ENCODE measurements around the gene MUS81.

MUS81 gene

DNA sequence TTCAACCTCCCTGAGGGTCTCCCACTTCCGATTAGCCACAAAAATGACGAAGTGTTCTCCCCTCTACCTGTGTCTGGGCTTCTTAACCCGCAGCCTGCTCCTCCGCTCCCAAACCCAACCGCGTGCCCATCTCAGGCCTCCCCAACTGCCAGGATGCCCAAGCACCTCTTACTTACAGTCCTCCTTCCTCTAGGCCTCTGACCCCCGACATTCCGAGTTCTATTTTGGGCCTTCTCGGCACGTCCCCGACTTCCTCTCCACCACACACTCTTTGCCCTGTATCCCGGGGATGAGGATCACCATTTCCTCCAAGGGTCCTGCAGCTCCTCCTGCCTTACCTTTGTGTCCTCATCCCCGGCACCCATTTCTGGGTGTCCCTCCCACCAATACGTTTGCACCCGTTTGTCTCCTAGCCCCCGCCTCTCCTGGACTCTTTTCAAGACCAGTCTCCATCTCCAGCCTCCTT, 388 bp upstream of the MUS81 start:
- Mint-ChIP-seq H3K27ac (peak overlapping the region; percentile 79 to 92), H3K4me3 (peak overlapping the region; percentile 88 to 94), H3K9me3 (no peaks in the 10 kb centered on the region), H3K4me1 (ENCODE audit: low read depth in 2 of 2) (peaks cover 47 to 59% of the 10 kb centered on the region in 2 donors), H3K27me3 (no peaks in the 10 kb centered on the region), H3K36me3 (ENCODE audit: insufficient read depth) (peaks cover 78% of the 10 kb centered on the region)
- ATAC-seq (replicated peaks), result no peak
- peak in 1 of 3 experiments; percentile 38 for DNase-seq

- peaks cover 77% of the 10 kb centered on the region for H3K36me3 Mint-ChIP-seq (ENCODE audit: insufficient read depth)
These were observed 902 bp downstream of the MUS81 start for GRCh38 chr11:65861165-65861505.

GRCh38 chr11:65861533-65862183, 1.4 kb downstream of the MUS81 start:
- Mint-ChIP-seq H3K4me1 (ENCODE audit: low read depth in 2 of 2) (peaks cover 40 to 43% of the 10 kb centered on the region in 2 donors), H3K27ac (peak overlapping the region in 1 of 2 donors; percentile 92), H3K9me3 (no peaks in the 10 kb centered on the region), H3K27me3 (no peaks in the 10 kb centered on the region), H3K4me3 (peak overlapping the region; percentile 88 to 94), H3K36me3 (ENCODE audit: insufficient read depth) (peaks cover 76% of the 10 kb centered on the region)
- no peak for ATAC-seq (replicated peaks)
- DNase-seq, result no peak

More at GRCh38 chr11:65861165-65861505, 902 bp downstream of the MUS81 start:
- Mint-ChIP-seq H3K4me3 (peak overlapping the region; percentile 88 to 94), H3K4me1 (ENCODE audit: low read depth in 2 of 2) (peaks cover 45 to 49% of the 10 kb centered on the region in 2 donors), H3K27ac (peak overlapping the region; percentile 79 to 92), H3K9me3 (no peaks in the 10 kb centered on the region), H3K27me3 (no peaks in the 10 kb centered on the region)
- ATAC-seq (replicated peaks), result no peak
- DNase-seq, result no peak

DNA sequence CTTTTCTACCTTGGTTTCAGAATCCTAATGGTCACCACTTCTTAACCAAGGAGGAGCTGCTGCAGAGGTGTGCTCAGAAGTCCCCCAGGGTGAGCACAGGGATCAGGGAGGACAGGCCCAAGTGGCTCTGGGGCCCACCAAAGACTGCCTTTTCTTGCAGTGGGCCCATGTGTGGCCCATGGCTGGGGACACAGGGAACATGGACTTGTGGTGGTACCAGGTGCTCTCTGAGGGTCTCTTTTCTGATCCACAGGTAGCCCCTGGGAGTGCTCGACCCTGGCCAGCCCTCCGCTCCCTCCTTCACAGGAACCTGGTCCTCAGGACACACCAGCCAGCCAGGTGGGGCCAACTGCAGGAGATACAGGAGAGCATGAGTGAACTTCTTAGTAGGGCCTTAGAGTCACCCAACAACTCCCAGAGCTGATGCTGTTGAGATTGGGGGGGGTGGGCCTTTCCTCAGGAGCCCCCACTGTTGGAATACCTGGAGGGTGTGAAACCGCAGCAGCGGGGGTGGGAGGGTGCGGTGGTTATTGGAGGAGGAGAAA, 2.0 kb downstream of the MUS81 start:
- H3K9me3 Mint-ChIP-seq, result no peaks in the 10 kb centered on the region
- DNase-seq (no peak), ATAC-seq (replicated peaks) (no peak)
- peaks cover 72% of the 10 kb centered on the region for H3K36me3 Mint-ChIP-seq (ENCODE audit: insufficient read depth)
- H3K4me1 Mint-ChIP-seq (ENCODE audit: low read depth in 2 of 2), result peaks cover 37 to 46% of the 10 kb centered on the region in 2 donors
- peak overlapping the region in 1 of 2 donors; percentile 40 for H3K4me3 Mint-ChIP-seq
- H3K27ac Mint-ChIP-seq, result peak overlapping the region in 1 of 2 donors; percentile 69
- H3K27me3 Mint-ChIP-seq, result no peaks in the 10 kb centered on the region

GRCh38 chr11:65862941-65863888, 3.0 kb downstream of the MUS81 start:
- no peak for ATAC-seq (replicated peaks)
- peaks cover 62% of the 10 kb centered on the region for H3K36me3 Mint-ChIP-seq (ENCODE audit: insufficient read depth)
- no peaks in the 10 kb centered on the region for H3K27me3 Mint-ChIP-seq
- DNase-seq, result no peak
- no peaks in the 10 kb centered on the region for H3K9me3 Mint-ChIP-seq
- peaks cover 37 to 46% of the 10 kb centered on the region in 2 donors for H3K4me1 Mint-ChIP-seq (ENCODE audit: low read depth in 2 of 2)
- peak overlapping the region in 1 of 2 donors; percentile 40 for H3K4me3 Mint-ChIP-seq
- peak overlapping the region in 1 of 2 donors; percentile 69 for H3K27ac Mint-ChIP-seq

- DNase-seq (no peak), ATAC-seq (replicated peaks) (no peak)
- Mint-ChIP-seq H3K27me3 (no peaks in the 10 kb centered on the region), H3K4me1 (ENCODE audit: low read depth in 2 of 2) (peaks cover 28 to 37% of the 10 kb centered on the region in 2 donors), H3K27ac (peak overlapping the region in 1 of 2 donors; percentile 9), H3K9me3 (no peaks in the 10 kb centered on the region), H3K36me3 (ENCODE audit: insufficient read depth) (peaks cover 53% of the 10 kb centered on the region), H3K4me3 (no peak overlapping the region)
These were observed 3.9 kb downstream of the MUS81 start for GRCh38 chr11:65863889-65864705.

- Mint-ChIP-seq H3K9me3 (no peaks in the 10 kb centered on the region), H3K4me1 (ENCODE audit: low read depth in 2 of 2) (peaks cover 26 to 34% of the 10 kb centered on the region in 2 donors), H3K36me3 (ENCODE audit: insufficient read depth) (peaks cover 49% of the 10 kb centered on the region), H3K4me3 (no peak overlapping the region), H3K27ac (no peak overlapping the region), H3K27me3 (no peaks in the 10 kb centered on the region)
- no peak for ATAC-seq (replicated peaks)
- DNase-seq, result no peak
These were observed 4.7 kb downstream of the MUS81 start for GRCh38 chr11:65864706-65865471.

DNA sequence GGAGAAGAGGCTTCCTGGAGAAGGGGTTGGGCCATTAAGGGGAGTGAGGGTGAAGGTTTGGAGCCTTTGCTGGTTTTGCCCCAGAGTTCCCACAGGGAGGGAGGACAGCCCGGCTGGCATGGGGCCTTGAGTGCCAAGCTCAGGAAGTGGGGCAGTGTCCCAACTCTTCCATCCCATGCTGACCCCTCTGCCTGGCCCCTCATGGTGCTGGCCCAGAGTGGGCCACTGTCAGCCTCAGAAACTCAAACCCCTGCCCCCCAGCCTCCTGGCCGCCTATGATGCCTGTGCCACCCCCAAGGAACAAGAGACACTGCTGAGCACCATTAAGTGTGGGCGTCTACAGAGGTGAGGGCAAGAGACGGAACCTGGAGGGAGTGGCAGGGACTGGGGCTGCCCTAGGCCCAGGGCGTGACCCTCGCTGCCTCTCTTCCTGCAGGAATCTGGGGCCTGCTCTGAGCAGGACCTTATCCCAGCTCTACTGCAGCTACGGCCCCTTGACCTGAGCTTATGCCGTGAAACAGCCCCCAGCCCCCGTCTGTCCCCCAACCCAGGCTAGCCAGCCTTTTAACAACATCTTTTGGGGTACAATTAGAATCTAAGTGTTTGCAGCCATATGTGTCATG, 5.4 kb downstream of the MUS81 start:
- H3K4me3 Mint-ChIP-seq, result no peak overlapping the region
- no peak overlapping the region for H3K27ac Mint-ChIP-seq
- H3K36me3 Mint-ChIP-seq (ENCODE audit: insufficient read depth), result peaks cover 46% of the 10 kb centered on the region

DNA sequence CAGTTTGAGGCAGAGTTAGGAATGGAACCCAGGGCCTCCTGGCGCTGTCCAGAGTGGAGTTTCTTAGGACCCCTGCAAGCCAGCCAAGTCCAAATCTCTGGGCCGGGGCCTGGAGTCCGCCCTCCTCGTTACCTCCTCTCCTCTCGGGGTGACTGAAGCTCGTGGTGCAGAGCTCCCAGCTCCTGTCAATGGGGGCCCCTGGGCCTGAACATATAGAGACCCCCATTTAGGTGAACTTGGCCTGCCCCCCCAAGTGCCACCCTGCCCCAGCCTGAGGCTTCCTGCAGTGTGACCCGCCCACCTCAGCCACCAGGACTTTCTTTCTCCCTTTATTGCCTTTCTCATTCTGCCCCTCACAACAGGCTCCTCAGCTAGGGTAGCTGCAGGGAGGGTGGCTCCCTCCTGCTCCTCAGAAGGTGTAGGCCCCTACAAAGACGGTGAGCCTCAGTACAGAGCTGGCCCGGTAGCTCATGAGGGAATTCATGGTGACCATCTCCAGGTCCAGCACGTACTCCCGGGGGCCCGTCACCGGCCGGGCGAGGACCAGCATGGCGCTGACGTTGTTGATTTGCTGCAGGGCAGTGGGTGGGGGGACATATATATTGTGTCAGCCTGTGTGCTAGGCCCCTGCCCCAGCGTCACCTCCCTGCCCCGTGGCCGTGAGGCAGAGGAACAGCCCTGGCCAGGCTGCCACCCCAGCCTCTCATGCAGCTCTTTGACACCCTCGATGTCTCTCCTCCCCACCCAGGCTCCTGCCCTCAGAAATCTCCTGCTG, 6.5 kb downstream of the MUS81 start:
- Mint-ChIP-seq H3K4me3 (no peak overlapping the region), H3K9me3 (no peaks in the 10 kb centered on the region), H3K4me1 (ENCODE audit: low read depth in 2 of 2) (peaks cover 22 to 27% of the 10 kb centered on the region in 2 donors), H3K27me3 (no peaks in the 10 kb centered on the region), H3K27ac (no peak overlapping the region), H3K36me3 (ENCODE audit: insufficient read depth) (peaks cover 46% of the 10 kb centered on the region)
- ATAC-seq (replicated peaks), result no peak
- no peak for DNase-seq

More for the DNA sequence above, 5.4 kb downstream of the MUS81 start:
- DNase-seq (no peak), ATAC-seq (replicated peaks) (no peak)
- Mint-ChIP-seq H3K27me3 (no peaks in the 10 kb centered on the region), H3K9me3 (no peaks in the 10 kb centered on the region), H3K4me1 (ENCODE audit: low read depth in 2 of 2) (peaks cover 27 to 33% of the 10 kb centered on the region in 2 donors)

- H3K36me3 Mint-ChIP-seq (ENCODE audit: insufficient read depth), result peaks cover 43% of the 10 kb centered on the region
- peak; percentile 27 for ATAC-seq (replicated peaks)
- H3K4me1 Mint-ChIP-seq (ENCODE audit: low read depth in 2 of 2), result peaks cover 20 to 26% of the 10 kb centered on the region in 2 donors
- no peaks in the 10 kb centered on the region for H3K9me3 Mint-ChIP-seq
- no peaks in the 10 kb centered on the region for H3K27me3 Mint-ChIP-seq
- no peak overlapping the region for H3K27ac Mint-ChIP-seq
- H3K4me3 Mint-ChIP-seq, result no peak overlapping the region
- no peak for DNase-seq
These were observed 7.2 kb downstream of the MUS81 start for GRCh38 chr11:65867284-65868071.

All from effector memory CD8-positive, alpha-beta T cell (primary cell).